HG03558 (cell line): ENCODE results near the gene ANXA9.

Source experiments
- ATAC-seq: cut with Tn5 transposase; IDR thresholded peaks from one replicate; pipeline ENCODE4 v1.9.1; 2021; ENCODE audit warnings: moderate number of reproducible peaks; ENCODE audit not compliant: unreplicated experiment; ENCODE audit errors: extremely low read depth

Gene ANXA9

DNA sequence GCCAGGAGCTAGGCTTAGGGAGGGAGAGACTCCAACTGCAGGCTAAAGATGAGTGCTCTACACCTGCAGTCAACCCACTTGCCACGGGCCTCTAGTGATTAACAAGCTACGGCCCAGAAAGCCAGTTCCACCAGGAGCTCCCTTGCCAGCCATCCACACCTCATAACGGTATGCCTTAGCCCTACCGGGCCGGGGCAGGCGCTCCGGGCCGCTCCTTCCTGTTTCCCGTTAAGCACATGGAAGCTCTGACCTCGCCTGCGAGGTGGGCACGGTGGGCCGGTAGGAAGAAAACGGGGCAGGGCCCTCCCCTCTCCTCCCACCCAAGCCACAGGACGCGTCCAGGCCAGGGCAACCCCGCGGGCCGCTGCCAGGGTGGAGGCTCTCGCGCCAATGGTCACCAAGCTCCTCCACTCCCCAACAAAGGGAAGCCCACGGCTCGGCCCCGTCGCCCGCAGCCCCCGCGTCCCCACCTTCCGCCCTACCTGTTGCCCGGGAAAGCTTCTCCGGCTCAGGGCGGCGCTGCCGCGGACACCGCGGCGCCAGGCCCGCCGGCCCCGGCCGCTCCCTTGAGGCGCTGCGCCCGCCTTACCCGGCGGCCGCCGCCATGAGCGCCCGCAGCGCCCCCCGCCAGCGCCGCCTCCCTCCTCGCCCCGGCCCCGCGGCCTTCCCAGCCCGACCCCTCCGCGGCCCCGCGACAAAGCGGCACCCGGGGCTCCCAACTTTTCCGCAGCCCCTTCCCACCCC is 8.1 kb upstream of the ANXA9 start:
- no peak for ATAC-seq

GRCh38 chr1:150974580-150975478 is 7.3 kb upstream of the ANXA9 start, which contains the start of gene CERS2:
Gene CERS2, minus strand, starts transcription at chr1:150974835. Its CDS starts 5,745 bp downstream, at chr1:150969090.
- no peak for ATAC-seq

DNA sequence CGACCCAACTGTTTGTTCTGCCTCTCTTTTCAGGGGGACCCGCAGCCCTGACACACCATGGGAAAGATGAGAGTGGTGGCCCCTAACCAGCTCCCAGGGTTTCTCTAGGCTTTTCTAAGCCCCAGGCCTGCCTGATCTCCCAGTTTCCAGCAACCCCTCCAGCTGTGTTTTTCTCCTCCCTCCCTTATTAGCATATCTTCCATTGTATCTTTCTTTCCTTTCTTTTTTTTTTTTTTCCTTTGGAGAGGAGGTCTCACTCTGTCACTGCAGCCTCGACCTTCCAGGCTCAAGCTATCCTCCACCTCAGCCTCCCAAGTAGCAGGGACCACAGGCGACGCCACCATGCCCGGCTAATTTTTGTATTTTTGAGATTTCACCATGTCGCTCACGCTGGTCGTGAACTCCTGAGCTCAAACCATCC is 5.7 kb upstream of the ANXA9 start:
- no peak for ATAC-seq

DNA sequence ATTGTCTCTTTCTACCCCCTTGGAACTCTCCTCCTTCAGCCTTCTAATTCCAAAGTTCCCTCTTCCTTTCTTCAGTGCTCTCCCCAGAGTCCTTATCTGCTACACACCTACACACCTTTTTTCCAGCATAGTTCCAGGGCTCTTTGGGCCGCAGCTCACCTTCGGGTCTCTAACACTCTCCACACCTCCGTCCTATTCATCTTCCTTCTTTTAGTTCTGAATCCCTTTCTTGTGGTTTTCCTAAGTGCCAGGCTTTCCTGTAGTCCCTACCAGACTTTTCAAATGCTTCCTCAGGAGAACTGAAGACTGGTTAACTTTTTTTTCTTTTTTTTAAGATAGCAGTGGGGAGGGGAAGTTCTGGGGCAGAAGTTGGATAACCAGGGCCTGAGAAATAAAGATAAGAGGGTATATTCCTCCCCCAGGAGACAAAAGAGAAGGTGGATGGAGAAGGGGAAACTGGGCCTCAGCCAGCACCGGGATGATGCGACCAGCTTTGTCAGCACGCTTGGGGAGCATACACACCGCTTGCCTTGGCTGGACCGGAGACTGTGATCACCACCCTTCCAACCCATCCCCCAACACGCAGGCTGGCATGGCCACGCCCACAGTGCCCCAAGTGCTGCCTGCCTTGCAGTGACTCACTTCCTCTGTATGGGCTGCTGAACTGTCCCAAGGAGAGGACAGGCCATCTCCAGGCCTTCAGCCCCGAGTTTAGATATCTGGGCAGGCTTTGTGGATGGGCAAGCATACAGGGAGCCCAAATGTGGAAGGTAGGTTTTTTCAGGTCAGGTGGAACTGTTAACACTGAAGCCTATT is 5.0 kb upstream of the ANXA9 start:
- no peak for ATAC-seq

DNA sequence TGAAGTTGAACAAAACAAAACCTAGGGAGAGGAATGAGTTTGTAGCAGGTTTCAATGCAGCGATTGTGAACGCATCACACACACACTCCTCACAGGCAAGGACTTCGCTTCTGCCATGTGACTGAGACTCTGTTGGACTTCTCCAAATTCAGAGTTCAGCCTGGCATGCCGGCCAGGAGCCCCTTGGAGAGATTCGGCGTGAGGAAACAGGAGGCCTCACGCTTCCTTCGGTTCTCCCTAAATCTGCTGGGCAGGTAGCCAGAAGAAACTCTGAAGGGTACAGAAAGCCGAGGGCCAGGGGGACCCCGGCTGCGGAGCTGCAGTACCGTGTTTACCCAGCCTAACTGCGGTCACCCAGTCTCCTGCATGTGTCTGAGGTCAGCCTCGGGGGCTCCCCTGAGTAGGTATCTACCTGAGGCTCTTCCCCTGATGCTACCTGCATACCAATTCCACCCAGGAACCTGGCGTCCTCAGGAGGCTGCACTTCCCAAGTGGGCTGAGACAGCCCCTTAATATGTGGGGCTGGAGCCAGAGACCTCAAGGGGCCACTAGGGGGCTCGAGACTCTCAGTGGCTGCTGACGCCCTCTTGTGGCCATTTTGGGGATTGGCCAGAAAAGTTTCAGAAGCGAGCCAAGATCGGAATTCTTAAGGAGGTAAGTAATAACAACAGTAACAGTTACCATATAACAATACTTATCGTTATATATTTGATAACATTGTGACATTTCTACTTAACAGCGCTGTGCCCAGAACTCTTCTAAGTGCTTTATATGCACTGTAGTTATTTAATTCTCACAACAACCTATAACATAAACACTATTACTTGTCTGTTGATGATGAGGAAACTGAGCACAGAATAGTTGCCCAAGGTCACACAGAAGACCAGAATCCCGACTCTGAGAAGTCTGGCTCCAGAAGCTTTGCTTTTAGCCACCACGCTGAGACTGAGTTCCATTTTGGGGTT is 2.7 kb upstream of the ANXA9 start:
- no peak for ATAC-seq

DNA sequence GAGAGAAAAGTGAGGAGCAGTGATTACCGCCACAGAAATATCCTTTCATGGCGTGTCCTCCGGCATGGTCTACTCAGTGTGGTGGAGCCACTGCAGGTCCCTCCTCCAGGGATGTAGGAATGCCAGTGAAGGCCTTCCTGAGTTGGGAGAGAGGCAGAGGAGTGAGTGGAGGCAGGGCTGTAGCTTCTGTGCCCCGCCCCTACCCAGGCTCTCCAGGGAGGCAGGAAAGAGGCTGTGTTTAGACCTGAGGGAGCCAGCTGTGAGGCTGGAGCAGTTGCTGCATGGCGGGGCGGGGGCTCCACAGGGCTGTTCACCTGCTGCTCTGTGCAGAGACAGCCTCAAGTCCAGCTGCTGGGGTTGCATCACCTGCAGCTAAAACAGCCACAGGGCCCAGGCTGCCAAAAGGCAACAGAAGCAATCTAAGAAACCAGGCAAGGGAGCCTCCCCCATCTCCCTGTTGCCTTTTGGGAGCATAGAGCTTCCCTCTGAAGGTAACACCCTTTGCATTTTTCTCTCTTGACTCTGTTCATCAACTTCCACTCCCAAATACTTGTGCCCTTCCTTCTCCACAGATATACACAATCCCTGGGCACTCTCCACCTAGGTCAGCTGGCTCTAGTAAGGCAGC is 801 bp upstream of the ANXA9 start:
- no peak for ATAC-seq

GRCh38 chr1:150985179-150985825 is 3.2 kb downstream of the ANXA9 start:
- no peak for ATAC-seq

DNA sequence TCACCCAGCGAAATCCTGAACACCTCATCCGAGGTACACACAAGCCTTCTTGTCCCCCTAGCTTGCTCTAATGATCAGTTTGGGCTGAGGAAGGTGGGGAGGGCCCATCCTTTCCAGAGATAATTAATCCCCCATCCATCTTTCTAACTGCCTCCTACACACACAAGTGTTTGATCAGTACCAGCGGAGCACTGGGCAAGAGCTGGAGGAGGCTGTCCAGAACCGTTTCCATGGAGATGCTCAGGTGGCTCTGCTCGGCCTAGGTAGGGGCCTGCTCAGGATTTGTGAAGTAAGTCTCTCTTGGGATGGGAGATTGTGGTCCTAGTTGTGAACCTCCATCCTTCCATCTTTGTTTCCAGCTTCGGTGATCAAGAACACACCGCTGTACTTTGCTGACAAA is 5.8 kb downstream of the ANXA9 start:
- no peak for ATAC-seq

GRCh38 chr1:150992626-150993025 is 10.5 kb downstream of the ANXA9 start:
- no peak for ATAC-seq

DNA sequence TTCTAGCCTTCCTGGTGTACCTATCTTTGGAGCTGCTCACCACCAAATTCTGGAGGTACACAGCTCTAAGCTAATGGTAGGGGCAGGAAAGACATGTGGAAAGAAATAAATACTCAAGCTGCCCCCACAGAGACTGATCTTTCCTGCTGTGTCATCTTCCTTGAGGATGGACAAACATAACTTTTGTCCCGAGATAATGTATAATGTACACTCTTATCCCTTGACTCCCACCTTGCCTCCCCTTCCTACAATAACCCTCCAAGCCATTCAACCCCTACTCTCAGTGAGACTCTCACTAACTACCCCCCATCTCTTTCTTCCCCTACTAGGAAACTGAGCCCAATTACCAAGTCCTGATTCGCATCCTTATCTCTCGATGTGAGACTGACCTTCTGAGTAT is 12.2 kb downstream of the ANXA9 start:
- ATAC-seq, result no peak

DNA sequence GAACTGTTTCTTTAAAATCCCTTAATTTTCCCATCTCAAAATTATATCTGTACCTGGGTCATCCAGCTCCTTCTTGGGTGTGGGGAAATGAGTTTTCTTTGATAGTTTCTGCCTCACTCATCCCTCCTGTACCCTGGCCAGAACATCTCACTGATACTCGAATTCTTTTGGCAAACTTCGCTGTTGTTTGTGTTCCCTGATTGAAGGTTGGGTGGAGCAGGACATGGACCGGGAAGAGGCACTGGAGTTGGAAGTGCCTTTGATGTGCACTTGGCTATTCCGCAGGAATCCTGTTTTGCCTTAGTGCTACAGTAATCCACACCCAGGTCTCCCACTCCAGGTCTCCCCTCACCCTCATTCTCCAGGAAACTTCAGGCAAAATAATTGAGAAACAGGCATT is 13.4 kb downstream of the ANXA9 start:
- no peak for ATAC-seq

DNA sequence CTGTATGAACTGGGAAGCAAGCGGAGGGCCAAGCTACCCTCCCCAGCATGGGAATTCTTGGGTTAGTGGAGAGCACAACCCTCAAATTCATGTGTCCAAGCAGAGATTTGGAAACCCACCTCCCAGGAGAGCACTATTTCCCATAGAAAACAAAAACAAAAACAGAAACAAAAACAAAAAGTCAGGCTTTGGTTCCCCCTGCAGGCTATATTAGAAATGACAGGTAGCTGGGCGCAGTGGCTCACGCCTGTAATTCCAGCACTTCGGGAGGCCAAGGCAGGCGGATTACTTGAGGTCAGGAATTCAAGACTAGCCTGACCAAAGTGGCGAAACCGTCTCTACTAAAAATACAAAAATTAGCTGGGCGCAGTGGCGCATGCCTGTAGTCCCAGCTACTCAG is 13.8 kb downstream of the ANXA9 start:
- no peak for ATAC-seq

- ATAC-seq, result no peak
Observed at GRCh38 chr1:150997126-150997872, 15.2 kb downstream of the ANXA9 start.

- no peak for ATAC-seq
Observed at GRCh38 chr1:150997949-150998348, 15.9 kb downstream of the ANXA9 start.

DNA sequence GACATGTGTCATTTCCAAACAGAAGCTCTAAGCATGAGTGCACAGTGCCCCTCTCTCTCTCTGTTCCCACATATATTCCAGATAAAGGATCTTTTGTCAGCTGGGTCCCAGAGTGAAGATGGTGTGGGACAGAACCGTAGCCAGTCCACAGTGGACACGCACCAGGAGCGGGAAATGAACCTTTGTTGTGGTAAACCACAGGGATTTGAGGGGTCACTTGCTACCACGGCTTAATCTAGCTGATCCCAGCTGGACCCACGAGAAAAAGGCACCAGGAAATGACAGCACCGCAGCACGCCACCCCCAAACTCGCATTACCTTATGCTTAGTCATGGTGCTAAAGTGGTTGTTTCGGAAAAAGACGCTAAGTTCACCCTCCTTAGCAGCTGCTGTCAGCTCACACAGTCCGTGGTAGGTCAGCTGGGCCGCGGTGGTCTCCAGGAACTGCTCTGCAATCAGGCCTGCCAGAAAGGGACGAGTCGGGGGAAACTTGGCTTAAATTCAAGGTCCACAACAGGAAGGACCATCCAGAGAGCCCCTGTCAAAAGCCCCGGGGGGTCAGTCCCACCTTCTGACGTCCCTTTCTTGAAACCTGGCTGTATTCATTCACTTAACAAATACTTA is 17.1 kb downstream of the ANXA9 start:
- no peak for ATAC-seq

DNA sequence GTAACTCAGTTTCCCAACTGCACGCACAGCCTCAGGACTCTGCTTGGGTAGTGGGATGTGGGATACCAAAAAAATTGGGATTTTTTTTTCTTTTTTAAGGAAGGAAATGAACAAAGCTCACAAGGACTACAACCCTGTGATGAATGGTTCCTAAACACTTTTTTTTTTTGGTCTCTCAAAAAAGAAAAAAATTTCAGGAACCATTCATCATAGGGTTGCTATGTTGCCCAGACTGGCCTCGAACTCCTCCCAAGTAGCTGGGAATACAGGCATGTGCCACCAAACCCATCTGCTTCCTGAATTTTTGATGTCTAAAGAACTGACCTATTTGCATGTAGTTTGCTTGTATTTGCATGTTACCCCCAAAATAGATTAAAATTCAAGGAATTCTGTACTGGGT is 17.8 kb downstream of the ANXA9 start:
- no peak for ATAC-seq

GRCh38 chr1:151000408-151000807 is 18.3 kb downstream of the ANXA9 start:
- ATAC-seq, result no peak
